Islet of Langerhans (tissue), 1 donor: ENCODE measurements around the gene FRMD4A.
"Not testable (repeated sequence)": the region's sequence is repeated elsewhere in the genome, so short reads cannot be mapped to it uniquely, and the experiment has no call there.

Experiments
- FAIRE-seq: peaks from one replicate; lab custom pipeline; 2011; peaks lifted over from hg19 to GRCh38; lab: Jason Lieb, UNC

Gene FRMD4A

DNA sequence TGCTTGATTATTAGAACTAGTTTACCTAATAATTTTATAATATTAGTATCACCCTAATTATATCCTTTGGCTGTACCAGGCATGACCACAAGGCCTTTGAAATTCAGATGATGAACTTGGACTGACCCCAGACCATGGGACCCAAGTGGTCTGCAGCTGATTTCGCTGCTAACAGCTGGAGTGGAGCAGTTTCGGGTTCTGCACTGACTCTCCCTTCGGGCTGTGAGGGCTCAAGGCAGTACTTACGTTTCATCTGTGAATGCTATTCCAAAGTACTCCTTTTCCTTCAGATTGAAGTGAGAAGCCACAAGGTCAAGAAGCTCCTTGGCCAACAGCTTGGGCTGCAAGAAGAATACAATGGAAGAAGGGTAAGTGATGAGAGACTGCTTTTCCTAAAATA is 520.2 kb downstream of the FRMD4A start:
- FAIRE-seq, result no peak

GRCh38 chr10:13809427-13809826 is 521.3 kb downstream of the FRMD4A start:
- FAIRE-seq, result no peak

- FAIRE-seq, result no peak
Observed at GRCh38 chr10:13808556-13809391, 522.0 kb downstream of the FRMD4A start.

- FAIRE-seq, result no peak
Observed at GRCh38 chr10:13806419-13806818, 524.3 kb downstream of the FRMD4A start.

DNA sequence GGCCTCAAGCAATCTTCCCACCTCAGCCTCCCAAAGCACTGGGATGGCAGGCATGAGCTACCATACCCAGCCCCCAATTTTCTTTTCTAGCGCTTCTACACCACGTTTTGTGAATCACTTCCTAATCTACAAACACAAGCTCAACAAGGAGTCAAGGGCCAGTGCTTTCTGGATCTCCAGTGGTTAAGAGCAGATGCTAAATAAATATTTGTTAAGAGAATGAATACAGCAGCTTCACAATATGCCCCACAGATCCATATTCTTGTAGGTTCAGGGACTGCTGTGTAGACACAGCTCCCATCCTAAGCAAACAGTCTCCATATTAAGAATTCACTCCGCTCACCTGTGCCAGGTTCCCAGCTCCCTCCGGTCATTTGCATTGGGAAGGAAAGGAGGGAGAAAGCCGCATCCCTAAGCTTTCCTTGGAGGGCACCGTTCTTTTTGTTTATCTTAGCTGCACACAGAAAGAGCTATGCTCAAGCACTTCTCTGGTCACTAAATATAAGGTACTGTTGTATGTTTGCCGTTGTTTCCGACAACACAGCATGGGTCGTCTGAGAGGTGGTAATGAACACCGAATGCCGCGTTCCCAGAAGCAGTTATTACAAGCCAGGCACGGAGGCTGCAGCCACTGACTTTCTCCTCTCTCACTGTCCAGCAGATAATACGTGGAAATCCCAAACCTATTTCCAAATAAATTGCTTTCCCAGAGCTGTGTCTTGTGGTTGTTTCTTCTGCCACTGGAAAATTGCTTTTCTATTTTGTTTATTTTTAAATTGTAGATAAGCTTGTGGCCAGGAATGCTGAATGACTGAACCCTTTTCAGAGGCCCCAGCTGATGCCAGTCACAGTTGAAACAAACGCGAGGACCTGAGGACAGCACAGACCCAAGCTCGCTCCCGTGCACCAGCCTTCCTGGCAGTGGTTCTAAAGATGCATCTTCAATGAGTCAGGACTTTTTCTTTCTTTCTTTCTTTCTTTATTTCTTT is 526.9 kb downstream of the FRMD4A start:
- no peak for FAIRE-seq

DNA sequence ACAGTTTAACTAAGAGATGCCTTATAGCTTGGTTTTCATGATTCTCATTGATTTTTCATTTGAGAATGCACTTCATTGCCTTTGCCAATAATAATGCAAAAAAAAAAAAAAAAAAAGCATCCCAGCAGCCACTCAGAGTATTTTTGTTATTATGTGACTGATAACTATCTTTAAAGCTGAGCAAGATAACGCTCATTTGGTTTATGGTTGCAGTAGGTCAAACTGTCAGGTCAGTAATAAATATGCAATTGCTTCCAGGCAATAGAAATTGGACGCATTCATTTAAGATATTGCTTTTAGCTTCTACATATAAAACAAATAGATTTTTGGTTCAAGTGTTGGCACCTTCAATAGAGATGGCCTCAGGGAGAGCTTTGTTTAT is 528.8 kb downstream of the FRMD4A start:
- FAIRE-seq, result no peak

GRCh38 chr10:13801156-13801906 is 529.4 kb downstream of the FRMD4A start:
- FAIRE-seq, result no peak

DNA sequence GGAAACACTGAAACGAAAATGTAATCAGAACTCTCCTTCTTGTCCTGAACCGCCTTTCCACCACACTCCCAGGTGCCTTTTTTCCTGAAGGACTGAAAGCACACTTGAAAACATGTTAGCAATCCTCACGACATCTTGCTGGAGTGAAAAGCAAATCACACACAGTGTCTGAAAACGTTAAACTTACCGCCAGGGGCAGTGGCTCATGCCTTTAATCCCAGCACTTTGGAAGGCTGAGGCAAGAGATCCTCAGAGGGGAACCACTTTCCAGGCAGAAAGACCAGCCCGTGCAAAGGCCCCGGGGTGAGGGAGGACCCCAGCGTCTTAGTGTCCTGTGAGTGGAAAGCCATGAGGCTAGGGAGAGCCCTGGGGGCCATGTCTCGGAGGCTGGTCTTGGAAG is 533.6 kb downstream of the FRMD4A start:
- no peak for FAIRE-seq

- no peak for FAIRE-seq
Observed at GRCh38 chr10:13795653-13796555, 534.8 kb downstream of the FRMD4A start.

DNA sequence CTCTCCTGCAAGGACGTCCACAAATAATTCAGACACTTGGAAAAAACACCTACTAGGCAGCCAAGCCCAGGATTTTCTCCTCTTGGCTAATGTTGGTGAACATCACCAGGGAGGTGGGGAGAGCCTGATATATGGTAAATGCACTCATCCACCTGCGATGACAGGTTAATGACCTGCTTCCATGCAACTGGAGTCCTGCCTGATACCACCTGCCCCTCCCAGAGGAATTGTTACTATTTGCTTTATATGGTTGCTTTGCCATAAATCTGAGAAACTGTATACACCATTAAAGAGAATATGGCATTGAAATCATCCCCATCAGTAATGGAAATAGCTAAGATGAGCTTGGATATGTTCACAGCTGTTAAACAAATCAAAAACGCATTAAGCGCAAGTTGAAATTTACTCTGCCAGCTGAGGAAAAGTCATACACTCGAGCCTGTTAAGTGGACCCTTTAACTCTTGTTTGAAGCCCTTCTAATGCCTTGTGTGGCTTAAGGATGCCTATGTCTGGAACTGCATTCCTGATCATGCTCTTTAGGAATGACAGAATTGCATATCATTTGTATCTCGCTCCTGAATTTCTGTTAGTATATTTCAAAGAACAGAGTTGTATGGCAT is 535.6 kb downstream of the FRMD4A start:
- FAIRE-seq, result no peak

DNA sequence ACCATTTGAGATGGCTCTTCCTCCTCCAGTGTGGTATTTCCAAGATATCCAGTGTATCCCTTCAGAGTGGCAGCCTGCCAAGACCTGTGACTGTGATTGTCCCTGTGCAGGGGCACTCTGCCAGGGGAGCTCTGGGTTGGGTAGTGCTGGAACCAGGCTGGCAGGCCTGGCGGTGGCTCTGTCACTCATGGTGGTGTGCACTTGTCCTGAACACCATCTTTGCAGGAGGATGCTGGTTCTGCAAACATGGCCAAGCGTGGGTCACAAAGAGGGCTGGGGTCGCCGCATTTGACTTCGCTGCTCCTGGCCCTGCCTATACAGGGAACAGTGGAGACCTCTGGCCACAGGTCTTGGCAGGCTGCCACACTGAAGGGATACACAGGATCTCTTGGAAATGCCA is 538.7 kb downstream of the FRMD4A start:
- FAIRE-seq, result no peak

GRCh38 chr10:13791483-13791882 is 539.2 kb downstream of the FRMD4A start:
- FAIRE-seq, result no peak

DNA sequence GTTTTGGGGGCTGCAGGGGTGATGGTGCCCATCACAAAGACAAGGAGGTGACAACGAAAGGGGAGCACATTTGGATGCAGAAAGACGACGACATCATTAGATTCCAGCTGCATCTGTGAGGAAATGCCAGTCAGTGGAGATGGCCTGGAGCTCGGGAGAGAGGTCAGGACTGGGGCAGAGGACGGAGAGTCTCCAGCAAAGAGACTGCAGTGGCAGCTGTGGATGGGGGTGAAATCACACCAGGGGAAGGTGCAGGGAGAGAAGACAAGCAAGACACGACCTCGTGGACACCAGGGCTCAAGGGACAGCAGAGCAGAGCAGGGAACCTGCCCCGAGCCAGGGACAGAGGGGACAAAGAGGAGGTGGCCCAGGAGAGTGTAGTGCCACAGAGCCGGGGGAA is 540.5 kb downstream of the FRMD4A start:
- FAIRE-seq, result no peak

- no peak for FAIRE-seq
Observed at GRCh38 chr10:13789448-13789829, 541.3 kb downstream of the FRMD4A start.

- FAIRE-seq, result no peak
Observed at GRCh38 chr10:13788711-13789447, 541.8 kb downstream of the FRMD4A start.

DNA sequence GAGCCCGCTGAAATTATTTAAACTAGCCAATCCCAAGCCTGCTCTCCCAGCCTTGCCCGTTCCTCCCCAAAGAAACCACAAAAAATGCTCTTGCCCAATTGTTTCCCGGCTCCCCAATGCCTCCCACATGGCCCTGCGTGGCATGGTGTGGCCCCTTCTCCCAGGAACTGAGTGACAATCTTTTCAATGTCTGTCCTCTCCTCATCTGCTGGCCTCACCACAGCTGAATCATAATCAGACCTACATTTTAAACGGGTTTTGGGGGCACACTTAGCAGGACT is 542.5 kb downstream of the FRMD4A start:
- FAIRE-seq, result no peak

DNA sequence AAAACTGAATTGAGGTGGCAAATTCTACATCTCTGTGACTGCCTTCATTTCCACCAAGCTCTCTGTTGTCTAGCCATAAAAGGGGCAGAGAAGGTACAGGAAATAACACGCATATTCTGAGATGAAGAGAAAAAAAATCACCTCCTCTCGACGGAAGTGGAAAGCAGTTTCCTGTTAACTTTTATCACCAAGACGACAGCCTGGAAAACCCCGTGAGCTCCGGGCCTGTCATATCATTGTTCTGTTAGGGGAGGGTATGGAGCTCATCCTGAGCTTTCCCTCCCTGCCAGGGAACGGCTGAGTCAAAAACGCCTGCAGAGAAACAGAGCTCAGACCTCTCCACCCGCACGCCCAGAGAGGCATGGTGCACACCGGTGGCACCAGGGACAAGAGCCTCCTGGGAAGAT is 543.7 kb downstream of the FRMD4A start:
- FAIRE-seq, result no peak

DNA sequence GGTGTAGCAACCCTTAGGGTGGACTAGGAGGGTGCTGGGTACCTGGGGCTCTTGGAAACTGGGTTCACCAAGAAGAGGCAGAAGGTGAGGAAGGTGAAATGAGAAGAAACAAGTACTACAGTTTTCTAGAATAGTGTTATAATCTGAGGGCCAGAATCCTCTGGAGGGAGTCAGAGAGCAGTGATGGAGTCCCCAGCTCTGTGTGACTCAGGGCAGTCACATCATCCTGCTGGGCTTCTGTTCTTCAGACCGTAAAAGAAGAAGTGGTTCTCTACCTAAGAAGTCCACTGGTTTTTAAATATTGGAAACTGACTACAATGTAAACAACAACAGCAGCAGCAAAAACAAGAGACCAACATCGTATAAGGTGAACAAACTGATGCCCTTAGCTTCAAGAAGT is 546.7 kb downstream of the FRMD4A start:
- FAIRE-seq, result no peak

DNA sequence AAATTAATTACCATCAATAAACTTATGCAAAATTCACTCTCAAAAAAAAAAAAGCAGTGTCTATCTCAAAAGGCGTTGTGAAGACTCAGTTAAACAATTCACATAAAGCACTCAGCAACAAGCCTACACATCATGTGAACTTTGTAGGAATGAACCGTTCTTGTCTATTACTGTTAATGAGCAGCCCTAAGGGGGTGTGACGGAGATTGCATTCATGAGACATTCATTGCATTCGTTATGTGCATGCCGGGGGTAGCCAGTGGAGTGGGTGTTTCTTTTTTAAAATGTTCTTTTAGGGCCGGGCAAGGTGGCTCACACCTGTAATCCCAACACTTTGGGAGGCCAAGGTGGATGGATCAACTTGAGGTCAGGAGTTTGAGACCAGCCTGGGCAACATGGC is 551.0 kb downstream of the FRMD4A start:
- no peak for FAIRE-seq

DNA sequence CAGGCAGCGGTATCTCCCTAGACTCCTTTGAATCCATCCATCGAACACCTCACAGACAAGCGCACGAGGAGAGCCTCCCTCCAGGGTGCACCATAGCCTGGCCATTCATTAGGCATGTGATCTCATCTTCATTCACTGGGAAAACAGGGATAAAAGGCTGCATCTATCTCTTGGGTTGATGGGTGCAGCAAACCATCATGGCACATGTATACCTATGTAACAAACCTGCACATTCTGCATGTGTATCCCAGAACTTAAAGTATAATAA is 552.1 kb downstream of the FRMD4A start:
- FAIRE-seq, result not testable (repeated sequence)

DNA sequence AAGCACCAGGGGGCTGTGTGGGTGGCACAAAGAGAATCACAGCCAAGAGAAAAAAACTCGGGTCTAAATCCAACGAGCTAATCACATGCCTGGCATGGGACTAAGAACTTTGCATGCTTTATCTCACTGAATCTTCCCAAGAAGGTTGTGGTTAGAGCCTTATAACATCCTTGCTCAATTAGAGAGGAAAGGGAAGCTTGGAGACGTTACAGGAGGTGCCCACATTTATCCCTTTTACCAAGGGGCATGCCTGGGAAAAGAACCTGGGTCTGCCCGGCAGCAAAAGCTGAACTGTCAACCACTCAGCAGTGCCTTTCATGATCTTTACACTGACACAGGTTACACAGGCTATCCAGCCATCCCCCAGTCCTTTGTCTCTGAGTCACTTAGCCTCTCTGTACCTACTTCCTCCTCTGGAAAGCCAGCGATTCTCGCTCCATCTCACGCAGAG is 553.8 kb downstream of the FRMD4A start:
- no peak for FAIRE-seq
